Lower leg skin (tissue), 3 donors: ENCODE data around the gene ADGRL3.

Experiments
- CTCF ChIP-seq, 3 donors: fragments of 450-650 bp; IDR thresholded peaks; one replicate each; pipeline ENCODE4 v1.5.1; 2016; ENCODE audit warnings: antibody characterized with exemption in 3 of 3, mild to moderate bottlenecking in 3 of 3, moderate library complexity in 2 of 3
- POLR2A ChIP-seq, 2 donors: fragments of 450-650 bp; IDR thresholded peaks; one replicate each; pipeline ENCODE4 v1.6.1; 2016 to 2017; ENCODE audit warnings: antibody characterized with exemption in 2 of 2, mild to moderate bottlenecking in 1 of 2, moderate library complexity in 1 of 2

DNA sequence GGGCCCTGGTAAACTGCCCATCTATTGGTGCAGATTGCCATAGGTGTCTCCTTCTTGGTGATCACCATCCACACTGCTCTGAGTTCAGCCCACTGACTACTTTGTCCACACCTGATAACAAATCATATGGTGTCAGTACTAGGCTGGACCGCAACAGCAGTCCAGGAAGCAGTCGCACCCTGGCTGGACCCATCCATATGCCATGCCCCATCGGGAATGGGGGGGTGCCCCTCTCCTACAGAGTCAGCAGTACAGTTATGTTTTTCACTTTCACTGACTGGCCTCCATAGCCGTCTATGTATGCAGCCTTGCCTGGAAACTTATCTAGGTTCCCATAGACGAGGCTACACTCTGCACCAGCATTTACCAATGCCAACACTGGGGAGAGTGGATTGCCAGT lies 226.1 kb downstream of the ADGRL3 start:
- TF ChIP-seq CTCF (IDR thresholded peaks at IDR 0.05) (no peak), POLR2A (IDR thresholded peaks at IDR 0.05) (no peak)
